ENCODE results near the gene SH3PXD2B.
"Not testable (repeated sequence)": the region's sequence is repeated elsewhere in the genome, so short reads cannot be mapped to it uniquely, and the experiment has no call there.

SH3PXD2B gene

DNA sequence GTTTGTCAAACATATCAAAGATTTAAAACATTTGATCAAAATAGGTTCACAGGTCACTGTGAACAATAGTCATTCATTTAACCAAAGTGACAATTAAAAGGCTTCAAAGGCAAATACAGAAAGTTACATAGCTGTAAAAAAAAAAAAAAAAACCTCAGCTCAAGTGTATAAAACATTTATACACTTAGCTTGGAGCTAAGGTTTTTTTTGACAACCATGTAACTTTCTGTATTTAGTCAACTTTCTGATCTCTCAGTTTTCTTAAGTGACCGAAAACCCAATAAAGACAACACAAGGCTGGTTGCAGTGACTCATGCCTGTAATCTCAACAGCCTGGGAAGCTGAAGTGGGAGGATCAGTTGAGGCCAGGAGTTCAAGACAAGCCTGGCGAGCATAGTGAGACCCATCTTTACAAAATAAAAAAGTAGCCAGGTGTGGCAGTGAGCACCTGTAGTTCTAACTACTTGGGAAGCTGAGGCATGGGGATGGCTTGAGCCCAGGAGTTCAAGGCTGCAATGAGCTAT, 154.3 kb downstream of the SH3PXD2B start:
- TF ChIP-seq, protein P1, sequence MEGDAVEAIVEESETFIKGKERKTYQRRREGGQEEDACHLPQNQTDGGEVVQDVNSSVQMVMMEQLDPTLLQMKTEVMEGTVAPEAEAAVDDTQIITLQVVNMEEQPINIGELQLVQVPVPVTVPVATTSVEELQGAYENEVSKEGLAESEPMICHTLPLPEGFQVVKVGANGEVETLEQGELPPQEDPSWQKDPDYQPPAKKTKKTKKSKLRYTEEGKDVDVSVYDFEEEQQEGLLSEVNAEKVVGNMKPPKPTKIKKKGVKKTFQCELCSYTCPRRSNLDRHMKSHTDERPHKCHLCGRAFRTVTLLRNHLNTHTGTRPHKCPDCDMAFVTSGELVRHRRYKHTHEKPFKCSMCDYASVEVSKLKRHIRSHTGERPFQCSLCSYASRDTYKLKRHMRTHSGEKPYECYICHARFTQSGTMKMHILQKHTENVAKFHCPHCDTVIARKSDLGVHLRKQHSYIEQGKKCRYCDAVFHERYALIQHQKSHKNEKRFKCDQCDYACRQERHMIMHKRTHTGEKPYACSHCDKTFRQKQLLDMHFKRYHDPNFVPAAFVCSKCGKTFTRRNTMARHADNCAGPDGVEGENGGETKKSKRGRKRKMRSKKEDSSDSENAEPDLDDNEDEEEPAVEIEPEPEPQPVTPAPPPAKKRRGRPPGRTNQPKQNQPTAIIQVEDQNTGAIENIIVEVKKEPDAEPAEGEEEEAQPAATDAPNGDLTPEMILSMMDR (IDR thresholded peaks at IDR 0.05; ENCODE audit: low read depth, low read length), result no peak
- no peak for DNase-seq (ENCODE audit: extremely low read depth, low read depth)

DNA sequence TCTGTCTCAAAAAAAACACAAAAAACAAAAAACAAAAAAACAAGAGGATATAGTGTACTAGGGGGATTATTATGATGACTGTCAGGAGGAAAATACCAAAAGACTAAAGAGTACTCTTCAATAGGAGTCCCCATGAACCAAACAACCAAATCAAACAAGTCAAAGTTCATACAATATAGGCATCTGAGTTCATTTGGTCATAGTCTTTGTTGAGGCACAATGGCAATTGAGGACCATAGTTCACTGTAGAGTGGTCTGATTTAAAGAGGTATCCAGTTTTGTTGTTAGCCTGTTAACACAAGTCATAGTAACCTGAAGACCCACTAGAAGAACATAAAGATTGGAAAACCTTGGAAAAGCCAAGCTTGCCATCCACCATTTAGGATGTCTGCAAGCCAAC, 159.5 kb downstream of the SH3PXD2B start:
- TF ChIP-seq, protein P1 (IDR thresholded peaks at IDR 0.05; ENCODE audit: low read depth, low read length), result no peak
- DNase-seq (ENCODE audit: extremely low read depth, low read depth), result no peak

DNA sequence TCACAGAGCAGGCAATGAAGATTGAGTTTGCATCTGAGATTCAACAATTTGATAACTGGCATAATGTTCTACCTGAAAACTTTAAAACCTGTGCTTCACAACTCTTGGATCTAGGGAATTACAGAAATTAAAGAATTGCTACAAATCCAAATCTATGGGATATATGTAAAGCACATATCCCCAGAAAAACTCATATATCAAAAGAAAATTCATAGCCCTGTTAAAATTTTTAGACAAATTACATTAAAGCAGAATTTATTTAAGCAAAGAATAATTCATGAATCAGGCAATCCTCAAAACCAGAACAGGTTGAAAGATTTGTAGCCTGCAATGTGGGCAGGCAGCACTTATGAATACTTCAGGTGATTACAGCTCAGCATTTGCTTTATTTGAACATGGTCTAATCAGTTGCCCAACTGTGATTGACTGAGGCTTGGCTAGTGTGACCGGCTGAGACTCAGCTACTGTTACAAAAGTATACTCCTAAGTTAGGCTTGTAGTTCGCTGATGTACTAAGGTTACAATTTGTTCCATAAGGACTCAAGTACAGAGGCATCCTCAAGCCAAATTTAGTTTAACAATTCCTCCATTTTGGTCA, 160.5 kb downstream of the SH3PXD2B start:
- no peak for DNase-seq (ENCODE audit: extremely low read depth, low read depth)

DNA sequence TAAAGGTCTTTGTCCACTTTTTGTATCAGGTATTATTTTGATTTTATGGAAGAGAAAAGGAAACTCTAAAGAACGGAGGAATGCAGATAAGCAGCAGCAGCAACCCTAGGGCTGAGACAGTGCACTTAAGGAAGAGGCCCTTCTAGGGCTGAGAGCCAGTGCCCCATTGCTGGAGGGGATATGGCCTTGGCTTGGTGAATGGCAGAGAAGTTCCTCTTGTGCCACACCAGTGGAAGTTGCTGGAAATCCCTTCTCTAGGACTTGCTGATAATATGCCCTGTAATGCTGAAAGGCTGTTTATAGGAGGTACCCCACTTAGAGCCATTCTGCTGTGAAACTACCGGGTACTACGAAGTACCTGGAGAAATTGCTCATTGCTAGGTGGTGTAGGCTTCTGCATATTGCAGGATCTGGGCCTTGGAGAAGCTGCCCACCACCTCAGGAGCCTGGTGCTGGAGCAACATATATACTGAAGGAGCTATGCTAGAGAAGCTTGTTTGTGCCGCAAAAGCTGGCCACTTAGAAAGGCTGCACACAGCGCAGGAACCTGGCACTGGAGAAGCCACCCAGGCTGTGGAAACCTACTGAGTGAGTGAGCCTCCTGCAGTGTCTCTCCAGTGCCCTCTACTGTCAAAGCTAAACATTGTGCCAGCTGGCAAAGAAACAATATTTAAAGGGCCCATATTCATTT, 161.1 kb downstream of the SH3PXD2B start:
- no peak for DNase-seq (ENCODE audit: extremely low read depth, low read depth)
- TF ChIP-seq, protein P1 (IDR thresholded peaks at IDR 0.05; ENCODE audit: low read depth, low read length), result peak; percentile 87

More for the DNA sequence above, 160.5 kb downstream of the SH3PXD2B start:
- TF ChIP-seq, protein P1 (IDR thresholded peaks at IDR 0.05; ENCODE audit: low read depth, low read length), result no peak

DNA sequence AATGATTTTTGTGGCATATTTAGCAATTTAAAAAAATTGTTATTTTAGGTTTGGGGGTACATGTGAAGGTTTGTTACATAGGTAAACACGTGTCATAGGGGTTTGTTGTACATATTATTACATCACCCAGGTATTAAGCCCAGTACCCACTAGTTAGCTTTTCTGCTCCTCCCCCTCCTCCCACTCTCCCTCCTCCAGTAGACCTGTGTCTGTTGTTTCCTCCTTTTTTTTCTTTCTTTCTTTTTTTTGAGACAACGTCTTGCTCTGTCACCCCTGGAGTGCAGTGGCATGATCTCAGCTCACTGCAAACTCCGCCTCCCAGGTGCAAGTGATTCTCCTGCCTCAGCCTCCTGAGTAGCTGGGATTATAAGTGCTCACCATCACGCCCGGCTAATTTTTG, 162.5 kb downstream of the SH3PXD2B start:
- not testable (repeated sequence) for DNase-seq (ENCODE audit: extremely low read depth, low read depth)

DNA sequence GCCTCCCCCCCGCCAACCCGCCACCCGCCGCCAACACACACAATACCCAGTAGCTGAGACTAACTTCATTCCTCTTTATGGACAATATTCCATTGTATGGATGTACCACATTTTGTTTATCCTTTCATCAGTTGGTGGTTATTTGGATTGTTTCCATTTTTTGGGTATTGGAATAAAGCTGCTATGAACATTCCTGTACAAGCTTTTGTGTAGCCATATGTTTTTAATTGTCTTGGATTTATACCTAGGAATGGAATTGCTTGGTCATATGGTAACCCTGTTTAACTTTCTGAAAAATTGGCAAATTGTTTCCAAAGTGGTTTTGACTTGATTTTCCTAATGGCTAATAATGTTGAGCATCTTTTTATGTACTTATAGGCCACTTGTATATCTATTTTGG, 165.9 kb downstream of the SH3PXD2B start:
- TF ChIP-seq, protein P1 (IDR thresholded peaks at IDR 0.05; ENCODE audit: low read depth, low read length), result no peak

DNA sequence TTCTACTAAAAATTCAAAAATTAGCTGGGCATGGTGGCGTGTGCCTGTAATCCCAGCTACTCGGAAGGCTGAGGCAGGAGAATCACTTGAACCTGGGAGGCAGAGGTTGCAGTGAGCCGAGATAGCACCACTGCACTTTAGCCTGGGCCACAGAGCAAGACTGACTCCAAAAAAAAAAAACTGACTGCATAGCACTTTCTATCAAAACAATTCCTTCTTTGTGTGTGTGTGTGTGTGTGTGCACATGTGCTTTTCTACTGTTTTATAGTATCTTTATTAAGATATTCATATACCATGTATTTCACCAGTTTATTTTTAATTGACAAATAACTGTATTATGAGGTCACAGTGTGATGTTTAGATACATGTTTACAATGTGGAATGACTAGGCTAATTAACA, 167.2 kb downstream of the SH3PXD2B start:
- DNase-seq (ENCODE audit: extremely low read depth, low read depth), result not testable (repeated sequence)

More for the DNA sequence above, 165.9 kb downstream of the SH3PXD2B start:
- no peak for DNase-seq (ENCODE audit: extremely low read depth, low read depth)

DNA sequence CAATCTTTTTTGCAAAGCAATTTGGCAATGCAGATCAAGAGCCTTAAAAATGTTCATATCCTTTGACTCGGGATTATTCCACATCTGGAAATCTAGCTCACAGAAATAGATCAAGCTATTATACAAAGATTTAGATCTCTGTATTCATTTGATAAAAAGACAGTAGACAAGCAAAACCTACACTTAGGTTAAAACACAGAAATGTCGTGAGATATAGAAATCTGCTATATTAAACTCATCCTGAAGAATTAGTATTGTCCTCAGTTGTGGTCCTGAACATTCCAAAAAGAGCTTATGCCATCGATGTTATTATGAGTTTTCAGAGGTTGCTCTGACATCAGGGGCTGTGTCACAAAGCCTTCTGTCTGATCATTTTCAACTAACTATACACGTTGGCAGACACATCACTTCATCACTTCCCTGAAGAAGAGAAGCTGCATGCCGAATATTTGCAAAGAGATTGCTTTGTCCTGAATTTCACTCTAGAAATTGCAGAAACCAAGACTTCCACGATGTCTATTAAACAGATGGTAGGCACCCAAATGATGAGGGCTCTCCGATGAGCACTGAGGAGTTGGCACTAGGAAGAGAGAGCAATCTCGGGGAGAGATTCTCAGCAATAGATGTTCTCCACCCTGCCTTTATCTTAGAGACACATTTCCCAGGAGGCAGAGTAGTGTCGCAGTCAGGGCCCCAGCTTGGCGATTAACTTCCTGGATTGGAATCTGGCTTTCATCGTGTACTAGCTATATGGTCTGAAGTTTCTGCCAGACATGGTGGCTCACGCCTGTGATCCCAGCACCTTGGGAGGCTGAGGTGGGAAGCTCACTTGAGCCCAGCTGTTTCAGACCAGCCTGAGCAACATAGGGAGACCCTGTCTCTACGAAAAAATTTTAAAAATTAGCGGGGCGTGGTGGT, 168.8 kb downstream of the SH3PXD2B start:
- TF ChIP-seq, protein P1 (IDR thresholded peaks at IDR 0.05; ENCODE audit: low read depth, low read length), result no peak
- DNase-seq (ENCODE audit: extremely low read depth, low read depth), result no peak
